NT2/D1 (cell line): ENCODE measurements around the gene LIN7A.

Experiments used
- SUZ12 ChIP-seq: IDR thresholded peaks from 2 replicates; pipeline ENCODE4 v1.6.1; 2011; ENCODE audit not compliant: insufficient read length, insufficient read depth; ENCODE audit errors: extremely low read depth
- YY1 ChIP-seq: IDR thresholded peaks from 2 replicates; pipeline ENCODE4 v1.6.1; 2011; ENCODE audit not compliant: insufficient read length, insufficient read depth

DNA sequence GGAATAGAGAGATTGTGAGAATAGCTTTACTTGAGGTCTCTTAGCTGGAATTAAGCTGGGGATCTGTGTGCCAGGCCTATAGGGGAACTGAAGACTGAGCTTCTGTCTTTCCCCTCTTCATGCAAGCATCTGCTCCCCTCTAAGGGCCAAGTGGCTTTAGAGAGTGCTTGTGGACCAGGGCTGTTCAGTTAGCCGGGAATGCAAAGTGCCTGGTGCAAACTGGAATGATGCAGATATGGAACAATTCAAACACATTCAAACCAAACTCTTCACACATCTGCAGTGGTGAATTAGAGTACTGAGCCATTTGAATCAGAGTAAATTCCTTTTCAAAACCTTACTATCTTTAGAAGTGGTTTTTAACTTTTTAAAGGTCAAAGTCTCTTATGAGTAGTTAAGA lies 99.0 kb downstream of the LIN7A start:
- TF ChIP-seq YY1 (no peak), SUZ12 (no peak)
